Ramos (cell line): ENCODE measurements around the gene CBL.
"Not testable (repeated sequence)": the region's sequence is repeated elsewhere in the genome, so short reads cannot be mapped to it uniquely, and the experiment has no call there.

ENCODE experiments used
- in situ Hi-C: fragments of 300-500 bp; cut with MboI; formaldehyde crosslinking; loops from one replicate; pipeline ENCODE4 v1.14.3; 2022; ENCODE audit warnings: low sequenced_read_pairs; ENCODE audit not compliant: unreplicated experiment

The CBL gene

DNA sequence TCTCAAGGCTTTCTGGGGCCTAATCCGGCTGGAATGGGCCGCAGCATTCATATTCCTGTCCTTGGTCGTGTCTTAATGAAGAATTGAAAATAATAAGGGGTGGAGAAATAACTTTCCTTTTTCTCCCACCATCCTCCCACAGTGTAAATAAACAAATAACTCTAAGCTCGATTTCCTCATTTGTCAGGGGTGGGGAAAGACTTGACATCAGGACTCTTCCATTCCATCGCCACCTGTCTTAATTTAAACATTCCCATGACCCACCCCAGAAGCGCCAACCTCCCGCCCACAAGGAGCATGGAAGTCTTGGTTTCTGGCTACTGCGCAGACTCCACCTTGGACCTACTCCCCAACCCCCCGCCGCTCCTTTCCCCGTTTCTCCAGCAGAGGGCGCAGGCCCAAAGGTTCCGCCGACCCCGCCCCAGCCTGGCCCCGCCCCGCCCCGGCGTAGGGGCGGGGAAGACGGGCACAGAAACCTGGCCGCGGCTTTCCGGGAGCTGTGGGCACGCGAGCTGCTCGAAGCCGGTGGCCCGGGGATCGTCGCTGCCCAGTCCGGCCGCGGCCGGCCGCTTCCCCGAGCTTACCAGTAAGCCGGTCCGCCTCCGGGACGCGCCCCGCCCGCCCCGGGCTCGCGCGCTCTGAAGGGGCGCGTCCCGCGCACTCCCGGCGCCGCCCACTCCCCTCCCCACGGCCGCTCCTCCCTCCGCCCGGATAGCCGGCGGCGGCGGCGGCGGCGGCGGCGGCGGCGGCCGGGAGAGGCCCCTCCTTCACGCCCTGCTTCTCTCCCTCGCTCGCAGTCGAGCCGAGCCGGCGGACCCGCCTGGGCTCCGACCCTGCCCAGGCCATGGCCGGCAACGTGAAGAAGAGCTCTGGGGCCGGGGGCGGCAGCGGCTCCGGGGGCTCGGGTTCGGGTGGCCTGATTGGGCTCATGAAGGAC lies at the start of gene CBL:
Gene CBL, plus strand, starts transcription at position 766 of the 937 bp plus-strand sequence. Its CDS starts 79 bp downstream, at position 845.
- in situ Hi-C loops = no loop called here

DNA sequence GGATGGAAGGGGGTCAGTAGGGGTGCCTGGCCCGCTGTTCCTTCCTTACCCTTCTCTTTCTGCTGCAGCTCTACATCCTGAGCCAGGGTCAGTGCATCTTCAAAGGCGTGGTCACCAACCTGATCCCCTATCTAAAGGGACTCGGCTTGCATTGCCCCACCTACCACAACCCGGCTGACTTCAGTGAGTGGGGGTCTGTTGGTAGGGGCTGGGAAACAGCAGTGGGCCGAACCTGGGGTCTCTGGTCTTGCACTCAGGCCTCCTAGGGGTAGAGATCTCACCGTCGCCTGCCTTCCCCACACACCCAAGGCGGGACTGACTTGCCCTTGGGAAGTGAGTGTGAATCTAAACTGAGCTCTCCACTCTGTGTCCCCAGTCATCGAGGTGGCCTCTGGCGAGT lies 49.6 kb upstream of the CBL start:
- in situ Hi-C loops = no loop called here

DNA sequence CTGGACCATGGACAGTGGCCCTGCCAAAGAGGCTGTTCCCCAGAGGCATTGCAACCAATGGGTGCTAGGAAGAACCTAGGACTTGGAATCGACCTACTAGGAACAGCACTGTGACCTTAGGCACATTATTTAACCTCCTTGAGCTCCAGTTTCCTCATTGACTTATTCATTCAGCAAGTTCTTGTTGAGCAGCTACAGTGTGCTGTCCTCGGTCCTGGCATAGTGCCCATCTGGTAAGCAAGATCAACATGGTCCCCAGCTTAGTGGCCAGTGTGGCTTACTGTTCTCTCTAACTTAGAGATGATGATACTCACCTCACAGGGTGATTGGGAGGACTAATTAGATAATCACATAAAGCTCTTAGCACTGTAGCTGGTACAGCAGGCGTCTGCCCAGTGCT lies 49.1 kb upstream of the CBL start:
- in situ Hi-C loops = no loop called here

DNA sequence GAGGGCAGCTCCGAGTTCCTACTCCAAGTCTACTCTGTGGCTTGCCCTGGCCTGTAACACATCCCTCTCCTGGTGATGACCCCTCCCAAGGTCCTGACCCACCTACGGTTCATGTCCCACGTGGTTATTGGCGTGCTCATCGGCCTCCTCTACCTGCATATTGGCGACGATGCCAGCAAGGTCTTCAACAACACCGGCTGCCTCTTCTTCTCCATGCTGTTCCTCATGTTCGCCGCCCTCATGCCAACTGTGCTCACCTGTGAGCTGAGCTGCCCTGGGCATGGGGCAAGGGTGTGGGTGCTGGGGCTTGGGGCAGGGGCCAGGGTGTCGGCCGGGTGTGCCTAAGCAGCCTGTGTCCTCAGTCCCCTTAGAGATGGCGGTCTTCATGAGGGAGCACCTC lies 47.7 kb upstream of the CBL start:
- in situ Hi-C loops = no loop called here

DNA sequence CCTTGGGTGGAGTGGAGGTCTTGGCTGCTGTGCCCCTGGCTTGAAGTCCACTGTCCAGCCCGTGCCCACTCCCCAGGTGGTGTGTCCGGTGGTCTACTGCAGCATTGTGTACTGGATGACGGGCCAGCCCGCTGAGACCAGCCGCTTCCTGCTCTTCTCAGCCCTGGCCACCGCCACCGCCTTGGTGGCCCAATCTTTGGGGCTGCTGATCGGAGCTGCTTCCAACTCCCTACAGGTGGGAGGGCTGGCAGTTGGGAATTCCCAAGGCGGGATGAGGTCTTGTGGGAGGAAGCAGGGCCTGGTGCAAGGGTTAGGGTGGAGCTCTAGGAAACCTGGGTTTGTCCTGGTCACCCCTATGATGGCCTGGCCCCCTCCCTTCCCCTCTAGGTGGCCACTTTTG lies 46.0 kb upstream of the CBL start:
- in situ Hi-C loops = no loop called here

DNA sequence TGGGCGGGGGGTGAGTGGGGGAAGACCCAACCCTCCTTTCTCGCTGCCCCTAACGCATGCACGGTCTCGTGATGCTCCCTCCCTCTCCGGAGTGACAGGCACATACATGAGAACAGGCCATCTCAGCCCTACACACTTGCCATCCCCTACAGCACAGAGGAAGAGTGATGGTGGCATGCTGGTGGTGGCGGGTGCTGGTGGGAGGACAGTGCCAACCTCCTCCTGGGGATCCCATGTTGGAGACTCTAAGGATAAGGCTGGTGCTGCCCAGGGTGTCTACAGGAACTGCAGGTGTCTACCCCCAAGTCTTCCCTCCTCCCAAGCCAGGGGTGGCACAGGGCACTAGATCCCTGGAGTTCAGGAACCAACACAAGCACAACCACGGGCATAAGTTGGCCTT lies 44.3 kb upstream of the CBL start:
- in situ Hi-C loops = no loop called here

DNA sequence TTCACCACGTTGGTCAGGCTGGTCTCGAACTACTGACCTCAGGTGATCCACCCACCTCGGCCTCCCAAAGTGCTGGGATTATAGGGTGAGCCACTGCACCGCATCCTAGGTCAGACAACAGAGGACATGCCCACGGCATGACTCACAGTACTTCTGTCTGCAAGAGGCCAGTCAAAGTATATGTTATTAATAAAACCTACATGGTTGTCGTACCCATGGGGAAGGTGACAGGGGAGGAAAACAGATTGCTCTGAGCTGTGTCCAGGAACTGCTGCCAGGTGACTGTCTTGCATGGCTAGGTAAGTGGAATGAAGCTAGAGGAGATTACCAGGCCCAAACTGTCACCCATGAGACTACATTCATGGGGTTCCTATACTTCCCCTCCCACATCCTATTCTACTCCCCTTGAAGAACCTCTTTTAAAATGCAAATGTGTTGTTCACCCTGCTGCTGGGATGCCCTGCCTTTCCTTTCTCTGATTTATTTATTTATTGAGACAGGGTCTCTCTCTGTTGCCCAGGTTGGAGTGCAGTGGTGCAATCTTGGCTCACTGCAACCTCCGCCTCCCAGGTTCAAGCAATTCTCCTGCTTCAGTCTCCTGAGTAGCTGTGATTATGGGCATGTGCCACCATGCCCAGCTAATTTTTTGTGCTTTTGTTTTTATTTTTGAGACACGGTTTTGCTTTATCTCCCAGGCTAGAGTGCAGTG lies 39.6 kb upstream of the CBL start:
- in situ Hi-C loops = no loop called here

DNA sequence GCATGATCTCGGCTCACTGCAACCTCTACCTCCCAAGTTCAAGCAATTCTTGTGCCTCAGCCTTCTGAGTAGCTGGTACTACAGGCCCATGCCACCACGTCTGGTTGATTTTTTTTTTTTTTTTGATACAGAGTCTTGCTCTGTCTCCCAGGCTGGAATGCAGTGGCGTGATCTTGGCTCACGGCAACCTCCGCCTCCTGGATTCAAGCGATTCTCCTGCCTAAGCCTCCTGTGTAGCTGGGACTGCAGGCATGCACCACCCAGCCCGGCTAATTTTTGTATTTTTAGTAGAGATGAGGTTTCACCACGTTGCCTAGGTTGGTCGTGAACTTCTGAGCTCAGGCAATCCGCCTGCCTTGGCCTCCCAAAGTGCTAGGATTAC lies 39.1 kb upstream of the CBL start:
- in situ Hi-C loops = not testable (repeated sequence)

DNA sequence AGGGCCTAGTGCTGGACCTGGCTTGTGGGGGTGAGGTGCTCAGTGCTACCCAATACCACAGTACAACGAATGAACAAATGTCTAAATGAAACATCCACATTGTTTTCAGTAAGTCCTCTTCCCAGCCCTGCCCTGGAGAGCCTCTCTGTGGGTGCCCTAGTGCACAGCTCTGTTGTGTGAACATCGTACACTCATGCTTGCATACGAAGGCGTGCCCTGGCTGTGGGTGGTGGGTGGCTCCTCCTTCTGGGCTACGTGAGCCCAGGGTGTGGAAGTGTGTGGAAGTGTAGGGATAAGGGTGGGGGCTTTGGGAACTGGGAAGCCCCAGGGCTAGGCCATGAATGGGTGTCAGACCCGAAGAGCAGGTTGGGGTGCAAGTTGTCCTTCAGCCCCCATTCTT lies 38.2 kb upstream of the CBL start:
- in situ Hi-C loops = no loop called here

DNA sequence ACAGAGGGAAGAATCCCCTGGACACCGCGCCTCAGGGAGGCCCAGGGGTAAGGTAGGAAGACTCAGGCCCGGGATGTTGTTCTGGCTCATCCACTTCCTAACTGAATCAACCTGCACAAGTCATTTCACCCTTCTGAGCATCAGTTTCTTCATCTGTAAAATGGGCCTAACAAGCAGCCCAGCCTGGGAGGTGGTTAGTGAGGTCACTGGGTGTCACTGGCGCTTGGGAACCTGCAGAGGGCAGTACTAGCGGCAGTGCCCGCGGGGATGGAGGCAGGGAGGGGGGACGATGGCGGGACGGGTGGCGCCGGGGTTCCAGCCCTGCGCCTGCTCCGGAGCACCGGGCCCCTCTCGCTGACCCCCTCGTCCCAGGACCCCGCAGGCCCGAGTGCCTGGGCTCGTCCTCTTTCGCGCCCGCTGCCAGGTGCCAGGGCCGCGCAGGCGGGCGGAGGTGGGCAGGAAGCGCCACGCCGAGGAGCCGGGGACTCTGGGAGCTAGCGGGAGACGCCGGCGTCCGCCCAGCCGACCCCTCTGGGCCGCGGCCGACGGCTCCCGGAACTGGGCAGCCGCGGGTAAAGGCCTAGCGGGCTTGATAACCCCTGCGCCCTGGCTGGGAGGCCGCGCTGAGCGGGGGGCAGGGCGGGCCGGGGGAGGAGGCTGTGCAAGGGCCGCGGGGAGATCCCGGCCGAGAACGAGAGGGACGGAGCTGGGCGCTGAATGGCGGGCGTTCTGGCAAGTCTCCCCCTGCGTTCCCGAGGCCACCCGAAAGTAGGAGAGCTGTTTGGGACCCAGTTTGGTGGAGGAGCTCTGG lies 37.5 kb upstream of the CBL start, which contains the start of gene NLRX1:
Gene NLRX1, plus strand, starts transcription at position 255 of the 811 bp plus-strand sequence. CDS start 2,679 bp downstream, outside the sequence.
- in situ Hi-C loops = no loop called here

DNA sequence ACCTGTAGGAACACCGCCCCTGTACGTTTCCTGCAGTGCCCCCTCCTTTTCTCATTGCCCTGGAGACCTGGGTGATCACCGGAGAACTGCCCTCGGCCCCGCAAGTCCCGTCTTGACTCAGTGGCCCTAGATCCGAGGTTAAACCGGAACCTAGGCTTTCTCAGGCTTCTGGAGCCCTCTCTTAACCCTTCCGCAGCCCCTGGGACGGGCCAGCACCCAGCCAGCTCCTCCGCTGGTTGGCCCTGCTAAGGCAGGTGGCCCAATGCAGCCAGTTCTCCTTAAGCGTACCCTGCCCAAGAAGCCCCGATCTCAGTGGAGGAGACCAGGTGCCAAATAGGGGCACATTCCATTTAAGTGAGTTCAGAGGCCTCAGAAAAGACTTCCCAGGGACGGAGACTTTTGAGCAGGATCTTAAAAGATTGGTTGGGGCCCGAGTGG lies 36.8 kb upstream of the CBL start:
- in situ Hi-C loops = no loop called here

DNA sequence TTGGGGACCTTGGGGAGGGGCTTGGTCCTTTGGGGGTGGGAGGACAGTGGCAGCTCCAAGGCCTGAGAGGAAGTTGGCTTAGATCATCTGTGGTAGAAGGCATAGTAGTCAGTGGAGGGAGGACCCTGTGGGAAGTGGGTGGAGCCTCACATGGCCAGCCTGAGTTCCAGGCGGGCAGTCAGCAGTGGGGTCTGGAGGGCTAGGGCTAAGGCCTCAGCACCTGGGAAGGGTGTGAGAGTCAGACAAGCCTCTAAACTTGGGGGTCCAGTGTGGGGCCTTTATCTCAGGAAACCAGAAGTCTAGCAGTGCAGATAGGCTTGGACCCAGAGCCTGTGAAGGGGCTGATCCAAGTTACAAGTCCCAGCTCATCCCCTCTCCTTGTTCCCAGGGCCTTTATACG lies 33.6 kb upstream of the CBL start:
- in situ Hi-C loops = no loop called here

DNA sequence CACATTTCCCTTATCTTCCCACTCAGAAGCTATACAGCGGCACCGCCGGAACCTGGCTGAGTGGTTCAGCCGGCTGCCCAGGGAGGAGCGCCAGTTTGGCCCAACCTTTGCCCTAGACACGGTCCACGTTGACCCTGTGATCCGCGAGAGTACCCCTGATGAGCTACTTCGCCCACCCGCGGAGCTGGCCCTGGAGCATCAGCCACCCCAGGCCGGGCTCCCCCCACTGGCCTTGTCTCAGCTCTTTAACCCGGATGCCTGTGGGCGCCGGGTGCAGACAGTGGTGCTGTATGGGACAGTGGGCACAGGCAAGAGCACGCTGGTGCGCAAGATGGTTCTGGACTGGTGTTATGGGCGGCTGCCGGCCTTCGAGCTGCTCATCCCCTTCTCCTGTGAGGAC lies 32.7 kb upstream of the CBL start:
- in situ Hi-C loops = no loop called here

DNA sequence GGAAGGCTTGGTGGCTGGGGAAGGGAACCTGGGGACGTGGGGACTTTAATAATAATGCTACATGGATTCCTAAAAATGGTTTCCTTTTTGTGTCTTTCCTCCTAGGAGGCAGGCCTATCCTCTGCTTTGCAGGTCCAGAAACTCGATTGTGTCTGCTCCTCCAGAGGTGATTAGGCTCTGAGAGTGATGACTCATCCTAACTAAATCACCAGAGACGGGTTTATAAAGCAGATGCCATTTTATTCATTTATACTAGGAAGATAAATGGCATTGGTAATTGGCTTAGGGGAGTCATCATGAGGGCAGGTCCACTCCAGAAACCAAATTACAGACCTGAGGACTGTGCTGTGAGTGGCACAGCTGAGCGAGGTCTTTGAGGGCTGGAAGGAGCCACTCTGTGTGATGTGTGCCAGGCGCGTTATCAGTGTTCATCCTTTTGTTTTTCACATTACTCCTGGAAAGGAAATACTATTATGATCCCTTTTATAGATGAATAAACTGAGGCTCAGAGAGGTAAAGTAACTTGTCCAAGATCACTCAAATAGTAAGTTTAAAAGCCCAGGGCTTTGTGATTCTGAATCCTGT lies 30.6 kb upstream of the CBL start:
- in situ Hi-C loops = no loop called here

DNA sequence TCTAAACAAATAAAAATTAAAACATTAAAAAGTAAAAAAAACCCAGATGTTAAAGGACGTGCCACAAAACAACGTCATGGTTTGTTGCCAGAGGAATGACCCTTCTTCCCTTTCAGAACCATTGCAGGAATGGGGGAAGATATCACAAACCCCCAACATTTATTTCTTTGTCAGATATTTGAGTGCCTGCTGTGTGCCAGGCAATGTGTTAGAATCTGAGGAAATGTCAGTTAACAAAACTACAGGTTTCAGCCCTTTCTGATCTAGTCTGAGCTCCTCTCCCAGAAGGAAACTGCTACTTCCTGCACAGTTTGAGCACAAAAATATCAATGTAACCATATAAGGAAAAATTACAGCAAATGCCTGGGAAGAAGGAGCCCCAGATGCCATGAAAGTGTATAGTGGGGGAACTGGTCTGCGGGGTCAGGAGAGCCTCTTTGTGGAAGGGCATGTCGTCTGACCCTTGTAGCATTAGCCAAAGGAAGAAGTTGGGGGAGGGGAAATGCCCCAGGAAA lies 27.9 kb upstream of the CBL start:
- in situ Hi-C loops = no loop called here

DNA sequence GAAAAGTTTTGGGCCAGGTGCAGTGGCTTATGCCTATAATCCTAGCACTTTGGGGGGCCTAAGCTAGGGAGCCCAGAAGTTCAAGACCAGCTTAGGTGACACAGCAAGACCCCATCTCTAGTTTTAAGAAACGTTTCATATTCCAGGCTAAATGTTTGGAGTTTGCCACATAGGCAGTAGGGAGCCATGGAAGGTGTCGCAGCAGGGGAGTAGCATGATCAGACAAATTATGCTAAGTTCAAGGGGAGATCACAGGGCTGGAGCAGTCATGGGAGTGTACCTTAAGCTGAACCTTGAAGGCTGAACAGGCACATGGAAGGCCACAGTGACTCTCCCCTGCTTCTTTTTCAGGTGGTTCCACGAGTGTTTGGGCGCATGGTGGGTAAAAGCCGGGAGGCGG lies 26.8 kb upstream of the CBL start:
- in situ Hi-C loops = no loop called here

DNA sequence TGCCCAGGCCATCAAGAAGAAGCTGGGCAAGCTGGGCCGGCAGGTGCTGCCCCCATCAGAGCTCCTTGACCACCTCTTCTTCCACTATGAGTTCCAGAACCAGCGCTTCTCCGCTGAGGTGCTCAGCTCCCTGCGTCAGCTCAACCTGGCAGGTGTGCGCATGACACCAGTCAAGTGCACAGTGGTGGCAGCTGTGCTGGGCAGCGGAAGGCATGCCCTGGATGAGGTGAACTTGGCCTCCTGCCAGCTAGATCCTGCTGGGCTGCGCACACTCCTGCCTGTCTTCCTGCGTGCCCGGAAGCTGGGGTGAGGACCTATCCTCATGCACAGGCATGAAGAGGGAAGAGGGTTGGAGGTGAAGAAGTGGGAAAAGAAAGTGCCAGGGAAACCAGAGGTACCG lies 26.2 kb upstream of the CBL start:
- in situ Hi-C loops = no loop called here

DNA sequence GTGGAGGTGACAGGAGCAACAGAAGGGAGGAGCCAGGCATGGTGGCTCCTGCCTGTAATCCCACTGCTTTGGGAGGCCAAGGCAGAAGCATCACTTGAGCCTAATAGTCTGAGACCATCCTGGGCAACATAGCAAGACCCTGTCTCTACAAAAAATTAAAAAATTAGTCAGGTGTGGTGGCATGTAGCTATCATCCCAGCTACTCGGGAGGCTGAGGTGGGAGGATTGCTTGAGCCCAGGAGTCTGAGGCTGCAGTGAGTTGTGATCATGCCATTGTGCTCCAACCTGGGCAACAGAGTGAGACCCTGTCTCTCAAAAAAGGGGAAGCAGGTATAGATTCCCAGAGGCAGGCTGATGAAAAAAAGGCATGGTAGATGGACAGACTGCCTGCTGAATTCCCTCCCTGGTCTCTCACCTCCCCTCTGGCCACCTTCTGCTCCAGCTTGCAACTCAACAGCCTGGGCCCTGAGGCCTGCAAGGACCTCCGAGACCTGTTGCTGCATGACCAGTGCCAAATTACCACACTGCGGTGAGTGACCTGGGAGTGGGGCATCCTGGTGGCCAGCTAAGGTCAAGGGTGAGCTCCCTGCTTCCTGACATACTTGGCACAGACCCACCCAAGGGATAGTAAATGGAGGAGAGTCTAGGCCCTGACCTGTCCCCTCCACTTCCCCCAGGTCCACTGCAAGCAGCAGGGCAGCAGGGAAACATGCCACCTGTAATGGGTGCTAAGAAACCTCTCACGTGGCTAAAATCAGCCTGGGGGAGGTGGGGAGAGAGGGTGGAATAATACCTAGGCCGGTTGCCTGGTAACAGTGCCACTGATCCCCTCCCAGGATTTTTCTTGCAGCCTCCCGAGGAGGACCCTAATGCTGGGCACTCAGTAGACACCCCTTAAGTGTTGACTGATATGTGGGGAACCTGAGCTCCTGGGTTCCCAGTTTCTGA lies 25.1 kb upstream of the CBL start:
- in situ Hi-C loops = no loop called here
